Adrenal gland (tissue), 5 donors: ENCODE measurements around the gene SLC18A2.

Source experiments
- CTCF ChIP-seq, 6 experiments: fragments of 450-650 bp in 4 of 6; fragments of 200-600 bp in 2 of 6; sonication (generic) in 1 of 6; IDR thresholded peaks; 1 replicate in 5 of 6; 2 replicates in 1 of 6; pipeline versions ENCODE4 v1.5.1 to v1.8.0; 2016 to 2021; ENCODE audit warnings: antibody characterized with exemption in 6 of 6, mild to moderate bottlenecking in 2 of 6, moderate library complexity in 1 of 6
- POLR2A ChIP-seq, 2 donors: fragments of 450-650 bp; IDR thresholded peaks; one replicate each; pipeline ENCODE4 v1.6.1; 2017; ENCODE audit warnings: antibody characterized with exemption in 2 of 2, mild to moderate bottlenecking in 2 of 2, moderate library complexity in 1 of 2
- donor health status: DM: no; HTN: no; CAD: no.

DNA sequence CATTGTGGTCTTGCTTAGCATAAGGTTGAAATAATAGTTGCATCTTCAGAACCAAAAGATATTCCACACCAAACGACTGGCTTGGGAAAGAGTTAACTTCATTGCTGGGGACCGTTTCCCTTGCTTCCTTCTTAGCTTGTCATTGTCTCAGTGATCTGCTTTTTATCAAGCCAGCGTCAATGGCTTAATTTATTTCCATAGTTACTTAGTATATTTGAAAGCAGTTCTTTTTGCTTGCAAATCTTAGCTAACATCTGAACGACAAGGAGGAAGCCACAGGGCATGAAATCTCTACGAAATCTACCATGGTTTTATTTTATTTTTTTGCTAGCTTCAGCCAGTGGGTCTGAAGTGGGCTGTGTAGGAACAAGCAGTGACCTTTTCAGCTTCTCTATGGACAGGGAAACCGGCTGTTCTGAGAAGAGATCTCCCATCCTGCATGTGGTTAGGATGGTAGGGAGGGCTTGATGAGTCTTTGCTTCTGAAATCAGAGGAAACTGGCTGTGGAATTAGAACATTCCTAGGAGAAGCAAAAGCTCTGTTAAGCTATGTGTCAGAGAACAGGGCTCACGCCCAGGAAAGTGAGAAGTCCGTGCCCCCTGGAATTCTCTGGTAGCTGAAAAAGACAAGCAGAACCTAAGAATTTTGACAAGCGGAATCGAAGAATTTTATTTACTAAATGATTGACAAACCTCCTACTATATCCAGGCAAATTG is 8.0 kb downstream of the SLC18A2 start:
- TF ChIP-seq CTCF (IDR thresholded peaks at IDR 0.05) (no peak), POLR2A (IDR thresholded peaks at IDR 0.05) (no peak)
